SK-N-MC (cell line): Measurements from ENCODE around the gene FAM162B.

ENCODE experiments used
- EZH2 ChIP-seq: fragments of 200-600 bp; sonication (generic); IDR thresholded peaks from one replicate; pipeline ENCODE4 v1.6.1; 2017; ENCODE audit warnings: antibody characterized with exemption
- POLR2AphosphoS5 ChIP-seq: IDR thresholded peaks from 2 replicates; pipeline ENCODE4 v1.6.1; 2012; ENCODE audit warnings: mild to moderate bottlenecking, low read depth, low read length, borderline replicate concordance

DNA sequence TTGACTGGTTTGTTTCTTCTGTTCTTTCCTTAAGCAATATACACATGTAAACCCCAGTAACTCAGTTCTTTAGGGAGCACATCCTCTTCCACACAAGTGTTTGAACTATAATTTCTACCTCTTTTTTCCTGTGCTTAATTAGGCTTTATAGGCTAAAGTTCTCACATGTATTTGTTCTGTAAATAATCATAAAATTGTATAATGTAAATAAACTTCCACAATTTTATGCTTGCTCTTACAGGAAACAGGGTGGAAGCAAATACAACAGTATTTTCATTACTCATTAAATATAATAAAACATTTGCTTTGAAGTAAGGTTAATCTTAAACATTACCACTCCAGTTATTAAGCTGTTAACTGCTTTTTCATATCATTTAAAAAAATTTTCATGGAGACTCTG is 36.5 kb upstream of the FAM162B start:
- TF ChIP-seq EZH2 (no peak), POLR2AphosphoS5 (no peak)
